Limb (tissue), 2 donors: ENCODE measurements around the gene VANGL1.

Experiments used
- DNase-seq, 2 donors: peaks; one replicate each; pipeline ENCODE4 v3.0.0-alpha.2; 2016; ENCODE audit errors: extremely low spot score in 2 of 2

The VANGL1 gene

DNA sequence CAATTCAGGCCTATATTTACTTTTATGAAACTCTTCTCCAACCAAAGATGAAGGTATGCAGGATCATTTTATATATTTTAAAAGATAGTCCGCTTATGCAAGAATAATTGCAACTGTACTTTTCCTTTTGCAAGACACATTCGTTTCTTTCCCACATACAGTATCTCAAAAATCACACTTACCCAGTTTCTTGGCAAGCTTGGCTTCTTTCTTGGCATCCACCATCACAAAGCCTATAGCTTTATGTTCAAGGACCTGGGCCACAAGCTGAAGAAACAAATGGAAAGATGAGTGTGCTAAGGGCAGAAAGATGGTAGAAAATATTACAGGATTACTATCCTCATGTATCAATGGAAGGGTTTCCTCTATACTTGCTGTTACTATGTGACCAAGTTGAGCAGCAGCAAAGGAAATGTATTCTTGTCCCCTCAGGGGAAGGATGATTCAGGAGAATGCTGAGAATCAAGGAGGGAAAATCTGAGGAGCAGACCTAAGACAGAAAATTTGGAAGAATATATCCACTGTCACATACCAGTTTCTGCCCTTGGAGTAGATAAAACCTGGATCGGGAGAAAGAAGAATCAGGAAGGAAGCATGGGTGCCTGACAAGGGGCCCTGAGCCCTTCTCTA lies 103.0 kb downstream of the VANGL1 start:
- DNase-seq, result no peak

DNA sequence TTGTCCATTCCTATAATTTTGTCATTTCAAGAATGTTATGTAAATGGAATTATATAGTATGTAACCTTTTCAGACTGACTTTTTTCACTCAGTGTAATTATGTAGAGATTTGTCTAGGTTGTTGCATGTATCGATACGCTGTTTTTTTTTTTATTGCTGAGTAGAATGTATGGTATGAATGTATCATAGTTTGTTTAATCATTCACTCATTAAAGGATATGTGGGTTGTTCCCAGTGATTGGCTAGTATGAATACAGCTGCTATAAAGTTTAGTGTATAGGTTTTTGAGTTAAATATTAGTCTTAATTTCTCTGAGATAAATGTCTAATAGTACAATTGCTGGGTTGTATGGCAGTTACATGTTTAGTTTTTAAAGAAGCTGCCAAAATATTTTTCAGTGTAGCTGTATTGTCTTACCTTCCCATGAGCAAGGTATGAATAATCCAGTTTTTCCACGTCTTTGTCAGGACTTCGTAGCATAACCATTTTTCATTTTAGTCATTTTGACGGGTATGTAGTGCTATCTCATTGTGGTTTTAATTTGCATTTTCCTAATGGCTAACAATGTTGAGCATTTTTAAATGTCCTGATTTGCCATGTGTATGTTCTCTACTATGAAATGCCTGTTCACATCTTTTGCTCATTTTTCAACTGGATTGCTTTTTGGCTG lies 104.4 kb downstream of the VANGL1 start:
- no peak for DNase-seq
